Karpas-422 (cell line): ENCODE data around the gene GLS. TPM values are rescaled to one million over a fixed set of nuclear protein-coding genes. Genes with fewer than 3 reads are reported as not detected.

Experiments
- DNase-seq: peaks from one replicate; pipeline ENCODE4 v3.0.0-alpha.2; 2015
- H2AFZ ChIP-seq: fragments of 200-600 bp; sonication (generic); 2 replicates; pipeline ENCODE4 v1.6.1; 2014; ENCODE audit warnings: antibody characterized with exemption, low read length, mixed read lengths
- H3K27ac ChIP-seq: fragments of 200-600 bp; sonication (generic); 2 replicates; pipeline ENCODE4 v1.5.1; 2014; ENCODE audit warnings: mild to moderate bottlenecking, low read length, moderate library complexity
- H3K27me3 ChIP-seq: fragments of 200-600 bp; sonication (generic); 2 replicates; pipeline ENCODE4 v1.6.1; 2014; ENCODE audit warnings: low read length, mixed read lengths
- H3K36me3 ChIP-seq: fragments of 200-600 bp; sonication (generic); 2 replicates; pipeline ENCODE4 v1.6.1; 2014; ENCODE audit warnings: low read length, mixed read lengths; ENCODE audit not compliant: insufficient read depth
- H3K4me1 ChIP-seq: fragments of 200-600 bp; sonication (generic); 2 replicates; pipeline ENCODE4 v1.6.1; 2014; ENCODE audit warnings: mild to moderate bottlenecking, low read length, mixed read lengths
- H3K4me2 ChIP-seq: fragments of 200-600 bp; sonication (generic); 2 replicates; pipeline ENCODE4 v1.6.1; 2014; ENCODE audit warnings: low read length, low read depth, mild to moderate bottlenecking; ENCODE audit not compliant: poor library complexity, severe bottlenecking
- H3K4me3 ChIP-seq: fragments of 200-600 bp; sonication (generic); 2 replicates; pipeline ENCODE4 v1.5.1; 2014; ENCODE audit warnings: mild to moderate bottlenecking, antibody characterized with exemption, low read length, mixed read lengths
- H3K79me2 ChIP-seq: fragments of 200-600 bp; sonication (generic); 2 replicates; pipeline ENCODE4 v1.6.1; 2014; ENCODE audit warnings: mild to moderate bottlenecking, low read length, mixed read lengths
- H3K9ac ChIP-seq: fragments of 200-600 bp; sonication (generic); 2 replicates; pipeline ENCODE4 v1.6.0; 2014; ENCODE audit warnings: low read length
- H3K9me2 ChIP-seq: fragments of 200-600 bp; sonication (generic), shearing (Covaris generic); replicated peaks from 2 replicates; pipeline ENCODE4 v1.6.0; 2014; ENCODE audit warnings: mild to moderate bottlenecking, low read length, moderate library complexity; ENCODE audit not compliant: insufficient read depth
- H3K9me3 ChIP-seq: fragments of 300-700, 200-600 bp; sonication (generic); 2 replicates; pipeline ENCODE4 v1.6.1; 2014; ENCODE audit warnings: low read length, mixed read lengths
- H4K20me1 ChIP-seq: fragments of 200-600 bp; sonication (generic); 2 replicates; pipeline ENCODE4 v1.6.1; 2014; ENCODE audit warnings: mild to moderate bottlenecking, antibody characterized with exemption, low read length, low read depth; ENCODE audit not compliant: insufficient read depth
- total RNA-seq: library from RNA; depleted of rRNA; stranded (reverse); fragments of >200 nt; shearing (Covaris generic); gene quantifications from 2 replicates; pipeline ENCODE4 v1.2.3, GENCODE V29; 2014; ENCODE audit warnings: low replicate concordance; rRNA removed

The GLS gene
- total RNA-seq: 159 and 283 TPM in 2 replicates

DNA sequence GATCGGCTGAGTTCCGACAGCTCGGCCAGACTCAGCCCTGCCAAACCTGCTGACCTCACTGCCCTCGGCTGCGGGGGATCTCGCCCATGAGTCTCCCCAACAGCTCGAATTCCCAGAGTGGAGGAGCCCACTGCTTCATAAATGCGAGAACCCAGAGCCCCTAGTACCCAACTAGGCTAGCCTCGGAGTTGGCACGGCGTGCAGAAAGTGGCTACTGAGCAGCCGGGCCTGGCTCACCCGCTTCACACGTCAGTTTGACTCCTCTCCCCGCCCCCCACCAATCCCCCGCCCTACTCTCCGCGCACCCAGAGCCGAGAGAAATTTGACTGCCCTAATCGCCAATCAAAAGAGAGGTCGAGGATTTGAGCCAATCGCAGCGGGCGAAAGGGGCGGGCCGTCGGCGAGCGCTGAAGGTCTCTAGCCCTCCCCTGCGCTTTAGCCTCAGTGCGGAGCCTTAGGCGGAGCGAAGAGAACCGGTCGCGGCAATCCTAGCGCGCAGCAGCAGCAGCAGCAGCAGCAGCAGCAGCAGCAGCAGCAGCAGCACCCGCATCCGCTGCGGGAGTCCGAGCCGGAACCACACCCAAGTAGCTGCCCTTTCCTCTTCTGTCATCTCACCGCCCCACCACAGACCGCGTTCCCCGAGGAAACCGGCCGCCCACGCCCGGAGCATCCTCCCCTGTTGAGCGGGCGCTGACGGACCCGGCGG, at the start of gene GLS:
Gene GLS, plus strand, starts transcription at position 444 of the 706 bp plus-strand sequence. CDS start 264 bp downstream, outside the sequence.
- no peaks in the 10 kb centered on the region for H3K27me3 ChIP-seq
- H3K9me3 ChIP-seq: no peaks in the 10 kb centered on the region
- peak within 1 kb of the TSS; percentile 89 for H3K9ac ChIP-seq
- peak within 1 kb of the TSS; percentile 97 for H3K4me2 ChIP-seq
- H3K36me3 ChIP-seq: peaks cover 7% of the 10 kb centered on the region; the same call in 1 of the 2 replicates
- peak within 1 kb of the TSS; percentile 80 for H3K27ac ChIP-seq
- H3K9me2 ChIP-seq: no peaks in the 10 kb centered on the region
- peak; percentile 99 for DNase-seq
- peak within 1 kb of the TSS; percentile 96 for H2AFZ ChIP-seq
- H3K79me2 ChIP-seq: peaks cover 48% of the 10 kb centered on the region
- H4K20me1 ChIP-seq: peaks cover 22% of the 10 kb centered on the region
- peak within 1 kb of the TSS; percentile 89 for H3K4me3 ChIP-seq
- peaks cover 41% of the 10 kb centered on the region for H3K4me1 ChIP-seq

DNA sequence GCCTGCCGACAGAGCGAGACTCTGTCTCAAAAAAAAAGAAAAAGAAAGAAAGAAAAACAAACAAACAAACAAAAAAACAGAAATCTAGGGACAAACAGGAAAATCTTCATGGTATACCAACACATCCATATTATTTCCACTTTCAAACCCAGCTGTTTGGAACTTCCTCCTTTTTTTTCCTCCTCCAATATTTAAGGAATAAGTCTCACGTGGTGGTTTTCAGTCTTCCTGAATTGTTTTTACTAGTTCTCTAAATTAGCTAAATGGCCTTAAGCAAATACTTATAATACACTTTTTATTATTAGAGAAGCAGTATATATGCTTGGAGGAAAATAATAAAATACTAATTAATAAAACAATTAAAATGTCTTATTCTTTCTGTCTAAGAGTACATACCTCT, 48.7 kb upstream of the GLS start:
- no peaks in the 10 kb centered on the region for H3K4me1 ChIP-seq
- no peak overlapping the region for H3K27ac ChIP-seq
- no peaks in the 10 kb centered on the region for H3K9me3 ChIP-seq
- no peak overlapping the region for H3K4me2 ChIP-seq
- no peak for DNase-seq
- H4K20me1 ChIP-seq: no peaks in the 10 kb centered on the region
- no peak overlapping the region for H2AFZ ChIP-seq
- H3K9me2 ChIP-seq: no peaks in the 10 kb centered on the region
- no peaks in the 10 kb centered on the region for H3K79me2 ChIP-seq
- no peaks in the 10 kb centered on the region for H3K27me3 ChIP-seq
- no peak overlapping the region for H3K9ac ChIP-seq
- no peaks in the 10 kb centered on the region for H3K36me3 ChIP-seq
- no peak overlapping the region for H3K4me3 ChIP-seq

DNA sequence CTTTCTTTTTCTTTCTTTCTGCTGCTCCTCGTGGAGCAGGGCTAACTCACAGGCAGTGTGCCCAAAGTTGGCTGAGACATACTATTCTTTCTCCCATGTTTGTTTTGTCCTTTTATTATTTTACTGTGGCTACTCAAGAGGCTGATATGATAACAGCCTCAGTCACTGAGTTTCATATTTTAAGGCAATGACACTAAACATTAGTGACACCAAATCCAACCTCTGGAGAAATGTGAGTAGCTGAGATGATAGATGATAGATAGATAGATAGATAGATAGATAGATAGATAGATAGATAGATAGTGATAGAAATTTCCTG, 45.8 kb upstream of the GLS start:
- H3K9ac ChIP-seq: no peak overlapping the region
- H3K4me3 ChIP-seq: no peak overlapping the region
- H3K79me2 ChIP-seq: no peaks in the 10 kb centered on the region
- no peak overlapping the region for H2AFZ ChIP-seq
- no peak overlapping the region for H3K27ac ChIP-seq
- H3K9me3 ChIP-seq: no peaks in the 10 kb centered on the region
- H3K36me3 ChIP-seq: no peaks in the 10 kb centered on the region
- no peak overlapping the region for H3K4me2 ChIP-seq
- H3K4me1 ChIP-seq: no peaks in the 10 kb centered on the region
- H4K20me1 ChIP-seq: no peaks in the 10 kb centered on the region
- no peak for DNase-seq
- H3K27me3 ChIP-seq: no peaks in the 10 kb centered on the region
- no peaks in the 10 kb centered on the region for H3K9me2 ChIP-seq

DNA sequence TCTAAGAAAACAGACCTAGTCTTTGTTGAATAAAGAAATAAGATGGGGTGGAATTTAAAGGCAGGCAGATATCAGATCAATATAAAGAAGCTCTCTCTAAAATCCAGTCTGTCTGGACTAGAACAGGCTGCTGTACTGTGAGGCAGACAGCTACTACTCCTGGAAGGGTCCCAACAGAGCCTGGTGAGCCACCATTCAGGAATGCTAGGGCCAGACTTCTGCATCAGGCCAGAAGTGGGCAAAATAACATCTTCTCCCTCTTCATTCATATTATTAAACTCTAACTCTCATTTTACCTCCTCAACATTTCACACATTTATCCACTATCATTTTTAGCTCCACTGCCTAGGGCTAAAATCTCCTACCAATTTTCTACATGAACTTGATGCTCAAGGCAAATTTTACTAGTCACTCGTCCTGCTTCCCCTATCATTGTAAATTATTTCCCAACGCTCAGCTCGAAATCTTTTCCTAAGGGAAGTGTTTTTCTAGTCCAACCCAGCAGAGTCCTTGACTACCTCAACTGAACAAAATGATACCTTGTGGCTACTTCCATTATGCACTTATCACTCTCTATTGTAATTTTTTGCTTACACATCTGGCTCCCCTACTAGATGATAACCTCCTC, 45.2 kb upstream of the GLS start:
- H3K9me3 ChIP-seq: no peaks in the 10 kb centered on the region
- no peak overlapping the region for H3K4me2 ChIP-seq
- H3K4me1 ChIP-seq: no peaks in the 10 kb centered on the region
- H3K9me2 ChIP-seq: no peaks in the 10 kb centered on the region
- no peak for DNase-seq
- H3K4me3 ChIP-seq: no peak overlapping the region
- H3K27me3 ChIP-seq: no peaks in the 10 kb centered on the region
- no peak overlapping the region for H3K27ac ChIP-seq
- no peaks in the 10 kb centered on the region for H4K20me1 ChIP-seq
- H2AFZ ChIP-seq: no peak overlapping the region
- no peaks in the 10 kb centered on the region for H3K36me3 ChIP-seq
- H3K79me2 ChIP-seq: no peaks in the 10 kb centered on the region
- no peak overlapping the region for H3K9ac ChIP-seq

DNA sequence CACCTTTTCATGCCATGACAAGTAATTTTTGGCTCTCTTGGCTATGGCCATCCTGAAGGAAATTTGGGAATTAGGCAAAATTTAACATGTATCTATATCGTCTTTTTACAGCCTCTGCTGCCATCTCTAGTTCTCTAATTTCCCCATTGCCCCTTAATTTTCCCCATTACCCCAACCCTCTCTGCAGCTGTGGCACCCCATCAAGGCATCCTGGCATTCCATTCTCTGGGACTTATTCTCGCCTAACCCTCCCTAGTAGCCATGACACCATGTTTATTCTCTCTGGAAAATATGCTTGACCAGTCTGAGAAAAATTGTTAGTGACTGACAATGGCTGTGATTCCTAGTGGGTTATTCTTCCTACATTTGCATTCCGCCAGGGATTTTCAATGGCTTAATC, 43.9 kb upstream of the GLS start:
- H4K20me1 ChIP-seq: no peaks in the 10 kb centered on the region
- DNase-seq: no peak
- no peak overlapping the region for H3K4me3 ChIP-seq
- H3K4me1 ChIP-seq: no peaks in the 10 kb centered on the region
- H3K79me2 ChIP-seq: no peaks in the 10 kb centered on the region
- H3K9me3 ChIP-seq: no peaks in the 10 kb centered on the region
- H3K9ac ChIP-seq: no peak overlapping the region
- no peaks in the 10 kb centered on the region for H3K27me3 ChIP-seq
- no peaks in the 10 kb centered on the region for H3K9me2 ChIP-seq
- H2AFZ ChIP-seq: no peak overlapping the region
- no peak overlapping the region for H3K27ac ChIP-seq
- H3K4me2 ChIP-seq: no peak overlapping the region
- no peaks in the 10 kb centered on the region for H3K36me3 ChIP-seq

DNA sequence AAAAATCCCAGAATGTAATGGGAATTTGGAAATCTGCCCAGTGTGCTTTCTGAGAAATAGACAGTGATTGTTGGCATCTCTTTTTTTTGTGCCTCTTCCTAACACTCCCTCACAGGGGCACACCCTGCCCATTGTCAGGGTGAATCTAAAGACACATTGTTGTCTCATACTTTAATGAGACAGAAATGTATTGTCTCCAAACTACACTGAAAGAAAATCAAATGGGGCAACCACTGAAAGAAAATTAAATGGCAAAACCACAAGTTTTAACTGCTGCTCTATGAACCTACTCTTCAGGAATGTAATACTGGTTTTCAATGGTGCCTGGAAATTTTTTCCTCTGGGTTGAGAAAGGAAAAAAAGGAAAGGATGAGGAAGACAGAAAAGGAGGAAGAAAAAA, 43.2 kb upstream of the GLS start:
- no peaks in the 10 kb centered on the region for H3K27me3 ChIP-seq
- no peaks in the 10 kb centered on the region for H3K9me2 ChIP-seq
- H3K36me3 ChIP-seq: no peaks in the 10 kb centered on the region
- H3K9me3 ChIP-seq: no peaks in the 10 kb centered on the region
- no peak overlapping the region for H3K27ac ChIP-seq
- no peaks in the 10 kb centered on the region for H3K4me1 ChIP-seq
- H4K20me1 ChIP-seq: no peaks in the 10 kb centered on the region
- no peak overlapping the region for H3K4me3 ChIP-seq
- DNase-seq: no peak
- no peak overlapping the region for H2AFZ ChIP-seq
- H3K4me2 ChIP-seq: no peak overlapping the region
- H3K9ac ChIP-seq: no peak overlapping the region
- H3K79me2 ChIP-seq: no peaks in the 10 kb centered on the region

DNA sequence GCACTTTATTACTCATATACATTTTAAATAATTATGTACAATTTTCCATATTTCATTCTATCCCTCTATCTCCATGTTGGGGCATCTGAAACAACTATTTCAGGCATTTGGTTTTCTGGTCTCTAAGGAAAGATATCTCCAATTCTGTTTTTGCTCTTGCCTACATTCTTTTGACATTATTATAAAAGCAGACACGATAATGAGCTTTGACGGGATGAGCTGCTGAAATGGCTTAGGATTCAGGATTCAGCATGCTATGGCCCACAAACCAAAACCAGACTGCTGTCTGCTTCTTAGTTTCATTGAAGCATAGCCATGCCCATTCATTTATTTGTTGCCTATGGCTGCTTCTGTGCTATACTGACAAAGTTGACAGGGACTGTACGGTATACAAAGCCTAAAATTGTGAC, 42.7 kb upstream of the GLS start:
- Histone ChIP-seq H2AFZ (no peak overlapping the region), H3K4me1 (no peaks in the 10 kb centered on the region), H4K20me1 (no peaks in the 10 kb centered on the region), H3K27me3 (no peaks in the 10 kb centered on the region), H3K9me2 (no peaks in the 10 kb centered on the region), H3K79me2 (no peaks in the 10 kb centered on the region), H3K9me3 (no peaks in the 10 kb centered on the region), H3K27ac (no peak overlapping the region), H3K36me3 (no peaks in the 10 kb centered on the region), H3K4me3 (no peak overlapping the region), H3K4me2 (no peak overlapping the region), H3K9ac (no peak overlapping the region)
- no peak for DNase-seq

DNA sequence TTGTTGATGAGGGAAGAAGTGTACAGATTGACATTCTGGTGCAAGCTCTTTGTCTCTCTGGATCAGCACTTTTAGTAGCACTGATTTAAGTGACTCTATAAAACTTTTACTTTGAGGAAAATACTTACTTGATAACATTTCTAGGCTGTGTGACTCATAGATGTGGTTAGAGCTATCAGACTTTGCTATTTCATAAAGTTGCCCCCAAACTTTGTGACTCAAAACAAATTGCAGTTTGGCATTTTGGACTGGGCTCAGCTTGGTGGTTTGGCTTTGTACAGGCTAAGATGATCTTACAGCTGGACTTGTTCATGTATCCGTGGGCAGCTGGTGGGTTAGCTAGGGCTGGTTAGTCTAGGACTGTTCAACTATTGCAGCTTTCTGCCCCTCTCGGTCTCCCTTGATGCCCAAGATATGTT, 42.1 kb upstream of the GLS start:
- Histone ChIP-seq H3K9me2 (no peaks in the 10 kb centered on the region), H3K4me2 (no peak overlapping the region)

More for the DNA sequence above, 42.1 kb upstream of the GLS start:
- no peaks in the 10 kb centered on the region for H3K9me3 ChIP-seq
- no peak overlapping the region for H3K4me3 ChIP-seq
- DNase-seq: no peak
- H4K20me1 ChIP-seq: no peaks in the 10 kb centered on the region
- no peaks in the 10 kb centered on the region for H3K36me3 ChIP-seq
- no peaks in the 10 kb centered on the region for H3K27me3 ChIP-seq
- H3K9ac ChIP-seq: no peak overlapping the region
- H3K4me1 ChIP-seq: no peaks in the 10 kb centered on the region
- H3K79me2 ChIP-seq: no peaks in the 10 kb centered on the region
- H3K27ac ChIP-seq: no peak overlapping the region
- no peak overlapping the region for H2AFZ ChIP-seq
